Measurements from ENCODE around the gene MS4A18.
"Not testable (repeated sequence)": the region's sequence is repeated elsewhere in the genome, so short reads cannot be mapped to it uniquely, and the experiment has no call there.

Gene MS4A18

GRCh38 chr11:60750911-60751310 lies 26.4 kb downstream of the MS4A18 start:
- no peak overlapping the region for H3K4me3 ChIP-seq (ENCODE audit: low read depth, low read length)
- DNase-seq (ENCODE audit: low read depth) = no peak
- no peak for TF ChIP-seq MYC (IDR thresholded peaks at IDR 0.05; ENCODE audit: low read depth, low read length)
- TF ChIP-seq CTCF (IDR thresholded peaks at IDR 0.05; ENCODE audit: low read depth, low read length) = no peak
- TF ChIP-seq MAX (IDR thresholded peaks at IDR 0.05; ENCODE audit: low read depth, low read length) = no peak
- TF ChIP-seq POLR2A (IDR thresholded peaks at IDR 0.05; ENCODE audit: extremely low read depth, insufficient read length) = no peak

- no peak for DNase-seq (ENCODE audit: low read depth)
- H3K4me3 ChIP-seq (ENCODE audit: low read depth, low read length) = no peak overlapping the region
- TF ChIP-seq MAX (IDR thresholded peaks at IDR 0.05; ENCODE audit: low read depth, low read length) (peak; percentile 68), POLR2A (IDR thresholded peaks at IDR 0.05; ENCODE audit: extremely low read depth, insufficient read length) (no peak)
These were observed 28.8 kb downstream of the MS4A18 start for GRCh38 chr11:60753309-60753708.

GRCh38 chr11:60754887-60755286 lies 30.4 kb downstream of the MS4A18 start:
- H3K4me3 ChIP-seq (ENCODE audit: low read depth, low read length) = no peak overlapping the region
- no peak for DNase-seq (ENCODE audit: low read depth)
- no peak for TF ChIP-seq CTCF (IDR thresholded peaks at IDR 0.05; ENCODE audit: low read depth, low read length)
- TF ChIP-seq MAX (IDR thresholded peaks at IDR 0.05; ENCODE audit: low read depth, low read length) = no peak
- TF ChIP-seq POLR2A (IDR thresholded peaks at IDR 0.05; ENCODE audit: extremely low read depth, insufficient read length) = no peak
- no peak for TF ChIP-seq MYC (IDR thresholded peaks at IDR 0.05; ENCODE audit: low read depth, low read length)

GRCh38 chr11:60756307-60757032 lies 31.9 kb downstream of the MS4A18 start, which contains the start of gene MS4A15:
Gene MS4A15, plus strand, starts transcription at chr11:60756867. Its CDS starts 6,867 bp downstream, at chr11:60763734.
- TF ChIP-seq MYC (IDR thresholded peaks at IDR 0.05; ENCODE audit: low read depth, low read length) = no peak
- no peak for TF ChIP-seq POLR2A (IDR thresholded peaks at IDR 0.05; ENCODE audit: extremely low read depth, insufficient read length)
- TF ChIP-seq CTCF (IDR thresholded peaks at IDR 0.05; ENCODE audit: low read depth, low read length) = peak; percentile 37
- TF ChIP-seq MAX (IDR thresholded peaks at IDR 0.05; ENCODE audit: low read depth, low read length) = 0 out of 2 replicates have a peak, but pooled peaks have one; percentile 19
- H3K4me3 ChIP-seq (ENCODE audit: low read depth, low read length) = no peak within 1 kb of the TSS
- peak; percentile 68 for DNase-seq (ENCODE audit: low read depth)

GRCh38 chr11:60757231-60757800 lies 32.8 kb downstream of the MS4A18 start:
- no peak for TF ChIP-seq POLR2A (IDR thresholded peaks at IDR 0.05; ENCODE audit: extremely low read depth, insufficient read length)
- no peak for TF ChIP-seq MYC (IDR thresholded peaks at IDR 0.05; ENCODE audit: low read depth, low read length)
- H3K4me3 ChIP-seq (ENCODE audit: low read depth, low read length) = no peak overlapping the region
- DNase-seq (ENCODE audit: low read depth) = no peak

- not testable (repeated sequence) for DNase-seq (ENCODE audit: low read depth); H3K4me3 ChIP-seq (ENCODE audit: low read depth, low read length)
These were observed 34.2 kb downstream of the MS4A18 start for GRCh38 chr11:60758671-60759070.

- DNase-seq (ENCODE audit: low read depth) = peak; percentile 79
- not testable (repeated sequence) for H3K4me3 ChIP-seq (ENCODE audit: low read depth, low read length)
These were observed 35.1 kb downstream of the MS4A18 start for GRCh38 chr11:60759438-60760225.
